ENCODE results near the gene MRPL16.
"Not testable (repeated sequence)": the region's sequence is repeated elsewhere in the genome, so short reads cannot be mapped to it uniquely, and the experiment has no call there.

MRPL16 gene

DNA sequence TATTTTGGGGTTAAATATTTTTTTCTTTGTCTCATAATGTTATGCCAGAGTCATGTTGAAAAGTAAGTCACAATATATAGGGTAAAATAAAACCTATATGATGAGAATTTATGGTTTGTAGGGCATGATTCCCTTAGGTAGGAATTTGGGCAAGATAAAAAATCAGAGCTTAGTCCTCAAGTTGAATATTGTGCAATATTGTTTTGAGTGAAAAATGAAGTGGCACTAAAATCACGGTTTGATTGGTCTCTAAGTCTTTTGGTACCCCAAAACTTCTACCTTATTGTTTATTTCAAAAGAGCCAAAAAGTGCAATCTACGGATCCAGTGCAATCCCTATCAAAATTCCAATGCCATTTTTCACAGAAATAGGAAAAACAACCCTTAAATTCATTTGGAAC lies 1.6 kb upstream of the MRPL16 start:
- no peak for DNase-seq (ENCODE audit: low read depth in 2 of 2)

GRCh38 chr11:59810911-59811259 lies 307 bp upstream of the MRPL16 start:
- DNase-seq (ENCODE audit: low read depth in 2 of 2), result no peak

- DNase-seq (ENCODE audit: low read depth in 2 of 2), result no peak
Measured at GRCh38 chr11:59807047-59807610, 3.4 kb downstream of the MRPL16 start.

GRCh38 chr11:59804061-59804460 lies 6.5 kb downstream of the MRPL16 start:
- DNase-seq (ENCODE audit: low read depth in 2 of 2), result no peak

DNA sequence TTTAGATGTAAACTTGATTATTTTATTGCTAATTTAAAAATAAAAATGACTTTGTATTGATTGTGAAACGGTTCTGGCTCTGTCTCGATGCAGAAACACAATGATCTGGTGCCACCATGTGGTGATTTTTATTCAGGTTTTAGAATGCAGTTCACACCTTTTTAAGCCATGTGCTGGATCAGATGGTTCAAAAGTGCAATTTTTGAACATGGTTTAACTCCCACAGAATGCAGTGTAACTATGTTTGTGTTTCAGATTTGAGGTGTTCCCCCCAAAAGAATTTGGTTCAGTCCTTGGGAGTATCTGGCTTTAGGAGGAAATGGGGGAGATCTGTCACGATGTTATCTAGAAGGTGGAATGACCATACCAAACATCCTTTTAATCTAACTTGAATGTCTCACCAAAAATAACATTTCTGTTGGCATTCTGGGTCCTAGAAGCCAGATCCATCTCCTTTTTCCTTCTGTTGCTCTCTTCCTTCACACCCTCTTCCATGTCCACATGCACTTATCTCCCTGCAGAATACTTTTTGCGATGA lies 7.9 kb downstream of the MRPL16 start:
- DNase-seq (ENCODE audit: low read depth in 2 of 2), result no peak

DNA sequence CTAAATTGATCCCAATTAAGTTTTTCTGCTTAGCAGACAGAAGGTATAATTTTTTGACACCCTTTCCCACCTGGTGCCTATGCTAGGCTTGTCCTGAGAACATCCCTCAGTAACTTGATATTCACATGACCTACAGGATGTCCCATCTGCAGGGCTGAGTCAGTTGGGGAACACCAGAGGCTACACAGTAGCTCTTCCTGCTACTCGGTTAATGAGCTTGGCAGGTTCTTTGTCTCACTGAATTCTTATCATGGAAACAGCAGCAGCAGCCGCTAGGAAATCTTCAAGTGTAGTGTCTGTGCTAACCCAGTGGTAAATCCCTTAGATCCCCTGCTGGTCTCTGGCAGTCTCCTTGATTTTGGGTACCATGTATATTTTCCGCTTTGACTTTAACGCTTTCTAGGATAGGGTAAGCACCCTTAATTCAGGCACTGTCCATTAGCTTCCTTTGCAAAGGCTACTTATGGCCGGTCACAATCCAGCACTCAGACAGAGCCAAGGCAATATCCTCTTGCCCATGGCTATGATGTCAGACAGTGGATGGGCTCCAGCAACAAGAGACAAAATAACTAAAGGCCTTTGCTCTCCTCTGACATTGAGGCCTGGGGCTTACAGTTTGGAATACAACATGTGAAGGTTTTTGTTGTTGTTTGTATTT lies 8.5 kb downstream of the MRPL16 start:
- DNase-seq (ENCODE audit: low read depth in 2 of 2), result no peak

GRCh38 chr11:59801160-59801706 lies 9.3 kb downstream of the MRPL16 start:
- no peak for DNase-seq (ENCODE audit: low read depth in 2 of 2)

DNA sequence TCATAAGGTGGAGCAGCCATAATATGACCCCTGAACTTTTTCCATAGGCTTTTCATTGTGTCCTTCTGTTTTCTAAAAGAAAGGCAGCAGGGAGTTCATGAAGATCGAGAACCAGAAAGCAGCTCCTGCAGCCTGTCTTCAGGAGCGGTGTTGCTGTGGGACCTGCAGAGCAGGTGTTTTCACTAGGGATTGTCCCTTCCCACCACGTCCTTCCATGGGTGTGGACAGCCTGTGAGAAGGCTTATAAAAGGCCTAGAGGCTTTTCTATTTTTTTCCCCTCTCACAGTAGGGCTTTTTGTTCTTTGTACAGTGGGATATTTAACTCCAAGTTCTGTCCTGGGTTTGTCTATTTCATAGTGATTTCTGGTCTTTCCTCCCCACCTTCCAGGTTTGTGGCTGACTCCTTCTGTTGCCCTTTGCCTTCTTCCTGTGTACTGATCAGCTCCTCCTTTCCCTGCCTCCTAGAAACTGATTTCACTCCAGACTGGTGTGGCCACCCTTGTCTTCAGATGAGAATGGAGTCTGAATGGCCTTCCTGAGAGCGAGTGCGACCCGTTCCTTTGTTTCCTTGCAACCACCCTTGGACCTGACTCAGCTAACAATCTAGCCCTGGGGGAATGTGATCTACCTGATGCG lies 10.1 kb downstream of the MRPL16 start:
- no peak for DNase-seq (ENCODE audit: low read depth in 2 of 2)

DNA sequence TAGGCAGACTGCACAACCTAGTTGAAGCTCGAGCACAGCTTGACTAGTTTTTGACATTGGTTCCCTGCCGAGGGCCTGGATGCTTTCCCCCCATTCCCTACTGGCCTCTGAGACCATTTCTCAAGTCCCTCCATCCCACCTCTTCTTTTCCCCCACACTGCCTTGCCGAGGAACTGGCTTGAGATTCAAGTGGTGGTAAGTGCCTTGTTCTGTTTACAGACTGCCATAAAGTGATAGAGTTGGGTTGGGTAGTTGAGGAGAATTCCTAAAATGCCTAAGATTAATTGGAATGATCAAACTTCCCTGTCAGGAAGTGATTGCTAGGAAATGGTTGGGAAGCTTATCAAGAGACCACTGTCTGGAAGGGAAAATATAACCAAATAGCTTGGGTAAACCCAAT lies 16.2 kb downstream of the MRPL16 start:
- DNase-seq (ENCODE audit: low read depth in 2 of 2), result no peak

- no peak for DNase-seq (ENCODE audit: low read depth in 2 of 2)
Measured at GRCh38 chr11:59792507-59792906, 18.1 kb downstream of the MRPL16 start.

DNA sequence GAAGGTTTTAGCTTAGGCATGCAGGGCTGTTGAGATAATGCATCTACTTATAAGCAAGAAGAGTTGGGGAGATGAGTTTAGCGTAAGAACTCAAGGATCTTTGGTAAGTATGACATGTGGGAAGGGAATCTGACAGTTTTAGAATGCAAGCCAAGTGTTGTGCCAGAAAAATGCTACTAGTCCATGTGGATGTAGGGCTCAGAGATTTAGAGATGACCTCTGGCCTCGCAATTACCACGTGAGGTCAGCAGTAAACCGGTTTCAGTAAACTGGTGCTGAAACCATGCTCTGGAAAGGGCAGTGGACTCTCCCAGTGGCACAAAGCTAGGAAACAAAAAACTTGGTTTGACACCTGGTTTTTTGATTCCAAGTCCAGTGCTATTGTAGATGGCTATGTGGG lies 18.9 kb downstream of the MRPL16 start:
- DNase-seq (ENCODE audit: low read depth in 2 of 2), result no peak

DNA sequence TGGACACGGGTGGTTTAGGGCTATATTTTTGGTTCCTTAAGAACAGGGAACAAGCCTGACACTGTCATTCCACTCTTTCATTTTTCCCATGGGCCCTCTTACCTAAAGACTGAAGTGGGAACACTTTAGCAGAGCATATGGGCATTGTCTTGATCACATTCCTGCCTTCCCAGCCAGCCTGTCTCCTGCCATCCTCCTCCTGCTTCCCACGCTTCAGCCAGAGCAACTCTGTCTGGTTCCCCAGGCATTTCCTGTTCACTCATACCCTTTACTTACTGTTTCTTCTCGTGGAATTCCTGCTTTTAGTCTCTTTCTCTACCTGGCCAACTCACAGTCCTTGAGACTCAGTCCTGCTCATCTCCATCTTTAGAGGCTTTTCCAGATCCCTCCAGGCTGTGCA lies 22.8 kb downstream of the MRPL16 start:
- DNase-seq (ENCODE audit: low read depth in 2 of 2), result no peak

DNA sequence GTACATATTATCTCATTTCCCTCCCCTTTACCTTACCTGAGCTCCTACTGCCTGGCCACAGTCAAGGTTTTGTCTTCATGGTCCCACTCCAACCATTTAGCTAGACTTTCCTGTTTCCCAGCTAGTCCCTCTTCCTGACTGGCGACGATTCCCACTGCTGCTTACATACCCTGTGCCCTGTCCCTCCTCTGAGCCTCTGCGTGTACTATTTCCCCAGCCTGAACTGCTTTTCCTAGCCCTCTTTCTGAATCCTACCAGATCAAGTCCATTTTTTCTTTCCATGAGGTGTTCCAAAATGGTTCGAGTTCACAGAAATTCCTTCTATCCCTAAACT lies 23.4 kb downstream of the MRPL16 start:
- DNase-seq (ENCODE audit: low read depth in 2 of 2), result no peak

GRCh38 chr11:59785818-59786217 lies 24.8 kb downstream of the MRPL16 start:
- DNase-seq (ENCODE audit: low read depth in 2 of 2), result no peak

GRCh38 chr11:59784441-59784840 lies 26.1 kb downstream of the MRPL16 start:
- not testable (repeated sequence) for DNase-seq (ENCODE audit: low read depth in 2 of 2)

DNA sequence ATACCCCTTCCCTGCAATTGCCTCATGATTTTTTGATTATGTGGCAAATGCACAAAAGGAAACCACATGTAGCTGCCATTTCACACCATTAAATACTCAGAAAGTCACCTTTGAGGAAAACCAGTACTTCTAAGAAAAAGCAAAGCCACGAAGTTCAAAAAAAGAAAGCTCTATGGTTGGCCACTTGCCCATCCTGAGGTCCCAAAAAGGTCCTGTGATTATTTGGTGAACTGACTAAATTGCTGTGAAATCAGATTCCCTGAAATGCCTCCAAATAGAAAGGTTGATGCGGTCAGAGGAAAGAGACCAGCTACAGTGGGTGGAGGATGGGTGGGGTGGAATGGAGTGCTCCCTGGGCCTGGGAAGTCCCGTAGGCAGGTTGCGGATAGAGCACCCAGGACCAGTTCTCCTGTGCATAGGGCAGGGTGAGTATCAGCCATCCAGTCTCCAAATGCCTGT lies 26.9 kb downstream of the MRPL16 start:
- DNase-seq (ENCODE audit: low read depth in 2 of 2), result no peak

DNA sequence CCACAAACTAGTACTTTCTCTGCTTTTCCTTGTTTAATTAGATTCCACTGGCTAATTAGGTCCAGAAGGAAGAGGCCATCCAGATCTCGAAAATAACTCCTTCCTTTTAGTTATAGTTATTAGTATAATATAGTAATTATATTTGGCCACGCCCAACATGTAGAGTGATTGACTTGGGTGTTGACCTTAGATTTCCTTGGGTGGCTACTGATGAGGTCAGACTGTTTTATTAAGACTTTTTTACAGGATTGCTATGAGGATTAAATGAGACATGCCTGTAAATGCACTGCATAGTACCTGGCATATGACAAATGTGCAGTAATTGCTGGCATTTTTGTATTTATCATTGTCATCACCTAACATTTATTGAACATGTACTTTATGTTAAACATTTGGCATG lies 28.5 kb downstream of the MRPL16 start:
- no peak for DNase-seq (ENCODE audit: low read depth in 2 of 2)

- no peak for DNase-seq (ENCODE audit: low read depth in 2 of 2)
Measured at GRCh38 chr11:59779487-59779886, 31.1 kb downstream of the MRPL16 start.

- no peak for DNase-seq (ENCODE audit: low read depth in 2 of 2)
Measured at GRCh38 chr11:59778122-59778521, 32.5 kb downstream of the MRPL16 start.

DNA sequence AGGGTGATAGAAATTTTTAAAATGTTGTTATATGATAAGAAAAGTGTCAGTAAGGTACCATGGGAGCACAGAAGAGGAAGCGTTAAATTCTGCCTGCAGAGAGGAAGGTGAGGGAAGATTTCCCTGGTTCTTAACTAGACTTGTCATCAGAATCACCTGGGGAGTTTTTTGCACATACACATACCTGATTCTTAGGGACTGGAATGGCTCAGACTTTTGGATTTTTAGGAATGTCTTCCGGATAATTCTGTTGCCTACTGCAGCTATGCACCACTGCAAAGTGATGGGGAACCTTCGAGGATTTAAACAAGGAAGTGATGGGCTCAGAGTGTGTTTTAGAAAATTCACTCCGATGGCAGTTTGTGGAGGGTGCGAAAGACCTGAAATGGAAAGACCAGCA lies 33.5 kb downstream of the MRPL16 start:
- no peak for DNase-seq (ENCODE audit: low read depth in 2 of 2)

GRCh38 chr11:59776210-59777066 lies 34.1 kb downstream of the MRPL16 start:
- no peak for DNase-seq (ENCODE audit: low read depth in 2 of 2)

DNA sequence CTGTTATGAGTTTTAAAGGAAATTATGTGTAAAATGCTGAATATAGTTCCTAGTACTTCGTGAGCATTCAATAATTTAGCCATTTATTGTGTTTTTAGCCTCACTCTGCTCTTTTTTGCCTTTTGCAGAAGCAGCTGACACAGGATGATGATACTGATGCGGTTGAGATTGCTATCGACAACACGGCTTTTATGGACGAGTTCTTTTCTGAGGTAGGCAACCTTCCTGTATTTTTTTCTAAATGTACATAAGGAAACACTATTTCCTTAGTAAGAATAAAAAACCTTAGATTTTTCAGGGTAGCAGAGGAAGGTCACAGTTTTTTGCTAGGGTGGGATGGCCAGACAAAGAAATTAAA lies 37.5 kb downstream of the MRPL16 start:
- DNase-seq (ENCODE audit: low read depth in 2 of 2), result no peak

Measured in stimulated activated CD4-positive, alpha-beta T cell treated with anti-CD3 and anti-CD28 coated beads, Interleukin-15, amount 100 ng/mL, for 48 hours (primary cell).